HFF-Myc (cell line): Measurements from ENCODE around the gene KIZ.

Source experiments
- DNase-seq: peaks from one replicate; pipeline ENCODE4 v3.0.0-alpha.2; 2011; ENCODE audit warnings: low read depth; ENCODE audit errors: extremely low read depth
- H3K4me3 ChIP-seq: replicated peaks from 2 replicates; pipeline ENCODE4 v1.5.1; 2011; ENCODE audit warnings: low read depth, mild to moderate bottlenecking, control low read depth, low read length
- TF ChIP-seq, protein P1 (sequence below): IDR thresholded peaks from 2 replicates; pipeline ENCODE4 v1.5.1; 2012; ENCODE audit warnings: mild to moderate bottlenecking, low read depth, low read length, control low read depth; ENCODE audit errors: missing control alignments

Gene KIZ

DNA sequence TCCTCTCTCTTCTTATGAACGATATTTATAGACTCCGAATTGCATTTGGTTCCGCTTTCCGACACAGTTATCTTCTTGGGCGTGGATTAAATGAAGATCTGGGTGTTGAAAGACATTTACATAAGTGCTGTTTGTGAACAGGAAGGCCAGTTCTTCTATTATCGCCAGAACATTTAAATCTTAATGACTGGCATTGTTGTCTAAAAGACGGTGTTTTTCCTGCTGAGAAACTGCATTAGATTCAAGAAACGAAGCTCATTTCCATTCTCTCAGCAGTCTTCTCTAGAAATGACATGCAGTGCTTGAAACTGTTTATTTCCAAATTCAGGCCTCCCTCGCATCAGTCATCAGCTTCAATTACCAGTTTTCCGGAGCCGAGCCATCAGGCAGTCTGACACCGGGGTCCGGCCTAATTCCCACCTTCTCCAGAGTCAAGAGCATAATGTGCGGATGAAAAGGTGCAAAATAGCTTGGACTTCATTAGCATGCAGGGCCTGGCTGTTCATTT is 35.7 kb upstream of the KIZ start:
- TF ChIP-seq, protein P1, sequence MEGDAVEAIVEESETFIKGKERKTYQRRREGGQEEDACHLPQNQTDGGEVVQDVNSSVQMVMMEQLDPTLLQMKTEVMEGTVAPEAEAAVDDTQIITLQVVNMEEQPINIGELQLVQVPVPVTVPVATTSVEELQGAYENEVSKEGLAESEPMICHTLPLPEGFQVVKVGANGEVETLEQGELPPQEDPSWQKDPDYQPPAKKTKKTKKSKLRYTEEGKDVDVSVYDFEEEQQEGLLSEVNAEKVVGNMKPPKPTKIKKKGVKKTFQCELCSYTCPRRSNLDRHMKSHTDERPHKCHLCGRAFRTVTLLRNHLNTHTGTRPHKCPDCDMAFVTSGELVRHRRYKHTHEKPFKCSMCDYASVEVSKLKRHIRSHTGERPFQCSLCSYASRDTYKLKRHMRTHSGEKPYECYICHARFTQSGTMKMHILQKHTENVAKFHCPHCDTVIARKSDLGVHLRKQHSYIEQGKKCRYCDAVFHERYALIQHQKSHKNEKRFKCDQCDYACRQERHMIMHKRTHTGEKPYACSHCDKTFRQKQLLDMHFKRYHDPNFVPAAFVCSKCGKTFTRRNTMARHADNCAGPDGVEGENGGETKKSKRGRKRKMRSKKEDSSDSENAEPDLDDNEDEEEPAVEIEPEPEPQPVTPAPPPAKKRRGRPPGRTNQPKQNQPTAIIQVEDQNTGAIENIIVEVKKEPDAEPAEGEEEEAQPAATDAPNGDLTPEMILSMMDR: no peak
- no peak for DNase-seq
- H3K4me3 ChIP-seq: no peak overlapping the region

DNA sequence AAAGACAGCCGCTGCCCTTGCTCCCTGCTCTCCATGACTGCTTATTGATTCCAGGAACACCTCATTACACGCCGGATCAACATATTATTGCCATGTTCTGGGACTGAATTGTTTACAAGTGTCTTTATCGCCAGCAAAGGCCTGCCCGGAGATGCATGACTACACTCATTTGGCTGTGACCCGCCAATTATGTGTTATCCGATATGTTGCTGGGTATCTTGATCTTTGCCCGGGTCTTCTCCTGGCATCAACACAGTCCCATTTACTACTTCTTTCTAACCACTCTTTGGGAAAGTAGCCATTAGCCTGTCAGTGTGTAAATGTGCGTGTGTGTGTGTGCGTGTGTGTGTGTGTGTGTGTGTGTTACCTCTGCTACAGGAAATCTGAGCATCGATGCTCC is 35.2 kb upstream of the KIZ start:
- H3K4me3 ChIP-seq: no peak overlapping the region
- DNase-seq: no peak
- TF ChIP-seq, protein P1: no peak

GRCh38 chr20:21092806-21093205 is 33.1 kb upstream of the KIZ start:
- no peak for DNase-seq
- no peak overlapping the region for H3K4me3 ChIP-seq
- TF ChIP-seq, protein P1: no peak

GRCh38 chr20:21096321-21097043 is 29.4 kb upstream of the KIZ start:
- TF ChIP-seq, protein P1: no peak
- H3K4me3 ChIP-seq: no peak overlapping the region
- no peak for DNase-seq

- TF ChIP-seq, protein P1: no peak
- H3K4me3 ChIP-seq: no peak overlapping the region
- DNase-seq: no peak
These were observed 25.9 kb upstream of the KIZ start for GRCh38 chr20:21099751-21100577.

DNA sequence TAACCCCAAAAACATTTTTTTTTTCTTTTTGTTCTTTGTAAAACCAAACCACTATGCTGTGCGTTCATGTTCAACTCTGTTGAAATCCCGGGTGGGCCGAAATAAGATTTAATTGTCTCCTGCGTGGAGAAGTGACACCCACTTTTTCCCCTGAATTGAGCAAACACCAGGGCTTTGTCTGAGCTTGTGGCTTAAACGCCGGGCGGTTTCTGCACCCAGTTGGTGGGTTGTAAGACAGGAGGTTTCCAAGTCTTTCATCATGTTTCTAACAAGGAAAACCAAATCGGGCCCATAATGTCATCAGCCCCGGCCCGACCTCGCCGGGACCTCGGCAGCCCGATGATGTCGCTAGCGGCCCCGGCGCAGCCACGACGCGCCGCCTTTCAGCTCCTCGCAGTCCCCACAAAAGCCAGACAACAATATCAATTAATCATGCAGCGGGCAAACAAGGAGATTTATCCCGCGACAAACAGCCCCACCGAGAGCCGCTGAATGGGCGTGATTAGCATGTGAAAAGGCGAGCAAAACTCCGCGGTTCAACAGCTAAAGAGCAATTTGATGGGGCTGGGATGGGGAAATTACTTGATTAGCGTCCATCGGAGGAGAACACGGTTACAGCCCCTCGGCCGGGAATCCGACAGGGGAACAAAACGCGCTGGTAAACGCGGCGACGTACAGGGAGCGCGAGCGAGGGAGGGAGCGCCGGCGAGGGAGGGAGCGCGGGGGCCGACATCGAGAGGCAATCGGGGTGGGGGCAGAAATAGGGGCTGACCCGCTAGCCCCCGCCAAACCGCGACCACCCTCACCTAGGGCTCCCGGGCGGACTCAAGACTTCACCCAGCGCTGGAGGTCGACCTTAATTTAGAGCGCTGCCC is 25.1 kb upstream of the KIZ start:
- DNase-seq: no peak
- TF ChIP-seq, protein P1: no peak
- no peak overlapping the region for H3K4me3 ChIP-seq
